ENCODE measurements around the gene SLC1A7.

Gene SLC1A7

GRCh38 chr1:53087332-53088285 lies 54.8 kb downstream of the SLC1A7 start:
- H3K27me3 Mint-ChIP-seq, result no peaks in the 10 kb centered on the region
- no peak overlapping the region for H3K4me3 Mint-ChIP-seq
- H3K9me3 Mint-ChIP-seq, result no peaks in the 10 kb centered on the region

GRCh38 chr1:53086491-53087070 lies 55.9 kb downstream of the SLC1A7 start:
- Mint-ChIP-seq H3K27me3 (no peaks in the 10 kb centered on the region), H3K4me1 (no peaks in the 10 kb centered on the region), H3K9me3 (no peaks in the 10 kb centered on the region), H3K27ac (no peak overlapping the region), H3K4me3 (no peak overlapping the region), H3K36me3 (ENCODE audit: low read depth) (no peaks in the 10 kb centered on the region)
- ATAC-seq (no peak), DNase-seq (no peak)

More at GRCh38 chr1:53087332-53088285, 54.8 kb downstream of the SLC1A7 start:
- DNase-seq (no peak), ATAC-seq (no peak)
- no peaks in the 10 kb centered on the region for H3K36me3 Mint-ChIP-seq (ENCODE audit: low read depth)
- no peaks in the 10 kb centered on the region for H3K4me1 Mint-ChIP-seq
- no peak overlapping the region for H3K27ac Mint-ChIP-seq

GRCh38 chr1:53085405-53085804 lies 57.0 kb downstream of the SLC1A7 start:
- H3K36me3 Mint-ChIP-seq (ENCODE audit: low read depth), result no peaks in the 10 kb centered on the region
- no peaks in the 10 kb centered on the region for H3K9me3 Mint-ChIP-seq
- H3K27me3 Mint-ChIP-seq, result no peaks in the 10 kb centered on the region
- no peak overlapping the region for H3K4me3 Mint-ChIP-seq
- H3K27ac Mint-ChIP-seq, result no peak overlapping the region
- ATAC-seq, result no peak
- DNase-seq, result no peak
- H3K4me1 Mint-ChIP-seq, result no peaks in the 10 kb centered on the region

GRCh38 chr1:53084589-53084971 lies 57.9 kb downstream of the SLC1A7 start:
- H3K4me3 Mint-ChIP-seq, result no peak overlapping the region

GRCh38 chr1:53083636-53084588 lies 58.5 kb downstream of the SLC1A7 start:
- no peaks in the 10 kb centered on the region for H3K36me3 Mint-ChIP-seq (ENCODE audit: low read depth)
- no peaks in the 10 kb centered on the region for H3K4me1 Mint-ChIP-seq
- no peak for DNase-seq
- H3K4me3 Mint-ChIP-seq, result no peak overlapping the region
- no peak for ATAC-seq
- H3K9me3 Mint-ChIP-seq, result no peaks in the 10 kb centered on the region
- H3K27me3 Mint-ChIP-seq, result no peaks in the 10 kb centered on the region
- no peak overlapping the region for H3K27ac Mint-ChIP-seq

More at GRCh38 chr1:53084589-53084971, 57.9 kb downstream of the SLC1A7 start:
- no peaks in the 10 kb centered on the region for H3K9me3 Mint-ChIP-seq
- H3K36me3 Mint-ChIP-seq (ENCODE audit: low read depth), result no peaks in the 10 kb centered on the region
- H3K4me1 Mint-ChIP-seq, result no peaks in the 10 kb centered on the region
- ATAC-seq (no peak), DNase-seq (no peak)
- no peaks in the 10 kb centered on the region for H3K27me3 Mint-ChIP-seq
- H3K27ac Mint-ChIP-seq, result no peak overlapping the region

- Mint-ChIP-seq H3K9me3 (no peaks in the 10 kb centered on the region), H3K27me3 (no peaks in the 10 kb centered on the region), H3K4me1 (no peaks in the 10 kb centered on the region), H3K4me3 (no peak overlapping the region), H3K27ac (no peak overlapping the region), H3K36me3 (ENCODE audit: low read depth) (no peaks in the 10 kb centered on the region)
- DNase-seq (no peak), ATAC-seq (no peak)
Observed at GRCh38 chr1:53082826-53083455, 59.5 kb downstream of the SLC1A7 start.

GRCh38 chr1:53081384-53082066 lies 60.9 kb downstream of the SLC1A7 start:
- no peak overlapping the region for H3K4me3 Mint-ChIP-seq
- H3K27me3 Mint-ChIP-seq, result no peaks in the 10 kb centered on the region
- H3K36me3 Mint-ChIP-seq (ENCODE audit: low read depth), result no peaks in the 10 kb centered on the region
- no peaks in the 10 kb centered on the region for H3K9me3 Mint-ChIP-seq
- H3K27ac Mint-ChIP-seq, result no peak overlapping the region
- DNase-seq (no peak), ATAC-seq (no peak)
- H3K4me1 Mint-ChIP-seq, result no peaks in the 10 kb centered on the region

GRCh38 chr1:53080769-53081168 lies 61.7 kb downstream of the SLC1A7 start:
- DNase-seq (no peak), ATAC-seq (no peak)
- Mint-ChIP-seq H3K27ac (no peak overlapping the region), H3K4me3 (no peak overlapping the region), H3K36me3 (ENCODE audit: low read depth) (no peaks in the 10 kb centered on the region), H3K9me3 (no peaks in the 10 kb centered on the region), H3K27me3 (no peaks in the 10 kb centered on the region), H3K4me1 (no peaks in the 10 kb centered on the region)

- no peak for ATAC-seq
- DNase-seq, result no peak
- H3K4me1 Mint-ChIP-seq, result no peaks in the 10 kb centered on the region
- no peak overlapping the region for H3K4me3 Mint-ChIP-seq
- H3K36me3 Mint-ChIP-seq (ENCODE audit: low read depth), result no peaks in the 10 kb centered on the region
- no peaks in the 10 kb centered on the region for H3K27me3 Mint-ChIP-seq
- H3K27ac Mint-ChIP-seq, result no peak overlapping the region
- H3K9me3 Mint-ChIP-seq, result no peaks in the 10 kb centered on the region
Observed at GRCh38 chr1:53080041-53080440, 62.4 kb downstream of the SLC1A7 start.

- Mint-ChIP-seq H3K4me1 (no peaks in the 10 kb centered on the region), H3K27ac (no peak overlapping the region), H3K27me3 (no peaks in the 10 kb centered on the region), H3K4me3 (no peak overlapping the region), H3K9me3 (no peaks in the 10 kb centered on the region), H3K36me3 (ENCODE audit: low read depth) (no peaks in the 10 kb centered on the region)
- DNase-seq (no peak), ATAC-seq (no peak)
Observed at GRCh38 chr1:53079251-53079650, 63.2 kb downstream of the SLC1A7 start.

GRCh38 chr1:53078333-53079101 lies 63.9 kb downstream of the SLC1A7 start:
- ATAC-seq (no peak), DNase-seq (no peak)
- Mint-ChIP-seq H3K27ac (no peak overlapping the region), H3K27me3 (no peaks in the 10 kb centered on the region), H3K4me1 (no peaks in the 10 kb centered on the region), H3K4me3 (no peak overlapping the region), H3K36me3 (ENCODE audit: low read depth) (no peaks in the 10 kb centered on the region), H3K9me3 (no peaks in the 10 kb centered on the region)

GRCh38 chr1:53077599-53077965 lies 64.9 kb downstream of the SLC1A7 start:
- Mint-ChIP-seq H3K27ac (no peak overlapping the region), H3K4me1 (no peaks in the 10 kb centered on the region), H3K9me3 (no peaks in the 10 kb centered on the region), H3K36me3 (ENCODE audit: low read depth) (no peaks in the 10 kb centered on the region), H3K27me3 (no peaks in the 10 kb centered on the region), H3K4me3 (no peak overlapping the region)
- ATAC-seq, result no peak
- no peak for DNase-seq
